H1 (cell line): ENCODE results near the gene FAN1.

Experiments
- ASH2L ChIP-seq: fragments of 200-600, 300-600 bp; sonication (generic); IDR thresholded peaks from one replicate; pipeline ENCODE4 v1.7.1; 2017; ENCODE audit warnings: low read length
- CBX8 ChIP-seq: fragments of 300-800, 300-1000 bp; sonication (generic); IDR thresholded peaks from 2 replicates; pipeline ENCODE4 v1.7.1; 2016; ENCODE audit warnings: low read depth, low read length, borderline replicate concordance
- CHD2 ChIP-seq: IDR thresholded peaks from 2 replicates; pipeline ENCODE4 v1.6.1; 2012; ENCODE audit warnings: low read length, improper control_type of control experiment
- CREB1 ChIP-seq: IDR thresholded peaks from 2 replicates; pipeline ENCODE4 v1.6.1; 2012; ENCODE audit warnings: inconsistent platforms
- KDM1A ChIP-seq: fragments of 200-600, 300-600 bp; sonication (generic); IDR thresholded peaks from 2 replicates; pipeline ENCODE4 v1.7.1; 2016; ENCODE audit warnings: mild to moderate bottlenecking, low read length, borderline replicate concordance
- POLR2AphosphoS5 ChIP-seq: IDR thresholded peaks from 2 replicates; pipeline ENCODE4 v1.6.1; 2011; ENCODE audit warnings: low read depth, low read length
- RBBP5 ChIP-seq: IDR thresholded peaks from 2 replicates; pipeline ENCODE4 v1.7.1; 2012; ENCODE audit warnings: low read depth, mild to moderate bottlenecking, inconsistent platforms, low read length, moderate library complexity, borderline replicate concordance
- SIN3A ChIP-seq, 2 experiments: IDR thresholded peaks in 1 of 2; conservative IDR thresholded peaks in 1 of 2; 2 replicates each; pipeline ENCODE4 v1.6.1; 2011 to 2012; ENCODE audit warnings: low read length in 2 of 2, improper control_type of control experiment in 1 of 2, low read depth in 1 of 2, mild to moderate bottlenecking in 1 of 2
- SIRT6 ChIP-seq: IDR thresholded peaks from one replicate; pipeline ENCODE4 v1.7.1; 2012; ENCODE audit warnings: low read length, inconsistent platforms
- TAF1 ChIP-seq: IDR thresholded peaks from 2 replicates; pipeline ENCODE4 v1.6.1; 2011; ENCODE audit warnings: mild to moderate bottlenecking, low read depth, low read length
- ZNF274 ChIP-seq: IDR thresholded peaks from 2 replicates; pipeline ENCODE4 v1.7.0; 2012; ENCODE audit warnings: low read length, borderline replicate concordance; ENCODE audit errors: extremely low read depth
- TF ChIP-seq, protein P1 (sequence below), 3 experiments: IDR thresholded peaks; 1 replicate in 2 of 3; 2 replicates in 1 of 3; pipeline versions ENCODE4 v1.5.1 to v1.6.1; 2011; ENCODE audit warnings: low read length in 3 of 3, mild to moderate bottlenecking in 3 of 3, inconsistent platforms in 2 of 3, low read depth in 1 of 3, moderate library complexity in 1 of 3; ENCODE audit not compliant: insufficient read depth in 1 of 3; ENCODE audit errors: control extremely low read depth in 1 of 3

DNA sequence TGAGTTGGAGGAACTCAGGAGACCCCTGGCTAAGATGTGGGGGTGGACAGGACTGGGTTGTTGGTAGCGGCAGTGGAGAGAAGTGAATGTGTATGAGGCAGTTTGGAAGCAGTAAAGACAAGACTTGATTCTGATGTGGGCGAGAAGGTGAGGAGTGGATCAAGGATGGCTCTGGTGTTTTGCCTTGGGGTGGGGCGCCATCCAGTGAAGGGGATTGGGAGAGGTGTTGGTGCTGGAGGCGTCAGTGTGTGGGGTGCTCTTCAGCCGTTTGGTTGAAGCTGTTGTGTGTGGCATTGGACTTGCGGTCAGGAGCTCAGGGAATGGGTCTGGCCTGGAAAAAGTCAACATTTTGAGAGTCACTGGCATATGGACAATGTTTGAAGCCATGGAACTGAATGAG lies 13.3 kb downstream of the FAN1 start:
- no peak for TF ChIP-seq CHD2
- TF ChIP-seq, protein P1, sequence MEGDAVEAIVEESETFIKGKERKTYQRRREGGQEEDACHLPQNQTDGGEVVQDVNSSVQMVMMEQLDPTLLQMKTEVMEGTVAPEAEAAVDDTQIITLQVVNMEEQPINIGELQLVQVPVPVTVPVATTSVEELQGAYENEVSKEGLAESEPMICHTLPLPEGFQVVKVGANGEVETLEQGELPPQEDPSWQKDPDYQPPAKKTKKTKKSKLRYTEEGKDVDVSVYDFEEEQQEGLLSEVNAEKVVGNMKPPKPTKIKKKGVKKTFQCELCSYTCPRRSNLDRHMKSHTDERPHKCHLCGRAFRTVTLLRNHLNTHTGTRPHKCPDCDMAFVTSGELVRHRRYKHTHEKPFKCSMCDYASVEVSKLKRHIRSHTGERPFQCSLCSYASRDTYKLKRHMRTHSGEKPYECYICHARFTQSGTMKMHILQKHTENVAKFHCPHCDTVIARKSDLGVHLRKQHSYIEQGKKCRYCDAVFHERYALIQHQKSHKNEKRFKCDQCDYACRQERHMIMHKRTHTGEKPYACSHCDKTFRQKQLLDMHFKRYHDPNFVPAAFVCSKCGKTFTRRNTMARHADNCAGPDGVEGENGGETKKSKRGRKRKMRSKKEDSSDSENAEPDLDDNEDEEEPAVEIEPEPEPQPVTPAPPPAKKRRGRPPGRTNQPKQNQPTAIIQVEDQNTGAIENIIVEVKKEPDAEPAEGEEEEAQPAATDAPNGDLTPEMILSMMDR (IDR thresholded peaks at IDR 0.05; ENCODE audit: control extremely low read depth in 1 of 3, insufficient read depth in 1 of 3, low read depth in 1 of 3, low read length in 3 of 3) = peak in 2 of 3 experiments; percentile 21 to 28; a peak in 3 of 4 replicates
- no peak for TF ChIP-seq POLR2AphosphoS5
- no peak for TF ChIP-seq SIN3A (conservative IDR thresholded peaks at IDR 0.05 in 1 of 2, IDR thresholded peaks at IDR 0.05 in 1 of 2; ENCODE audit: low read depth in 1 of 2, low read length in 2 of 2)
- TF ChIP-seq ZNF274 = no peak
- TF ChIP-seq SIRT6 = no peak
- no peak for TF ChIP-seq CBX8
- TF ChIP-seq TAF1 = no peak
- no peak for TF ChIP-seq ASH2L
- no peak for TF ChIP-seq CREB1
- TF ChIP-seq KDM1A = no peak
- TF ChIP-seq RBBP5 = no peak
